Measurements from ENCODE around the gene LILRB3.
"Not testable (repeated sequence)": the region's sequence is repeated elsewhere in the genome, so short reads cannot be mapped to it uniquely, and the experiment has no call there.

- TF ChIP-seq EZH2 (IDR thresholded peaks at IDR 0.05); POLR2AphosphoS5 (IDR thresholded peaks at IDR 0.05; ENCODE audit: borderline replicate concordance, low read depth, low read length); FOXP2 (optimal IDR thresholded peaks at IDR 0.05; ENCODE audit: control extremely low read depth, extremely low read length, insufficient read depth): not testable (repeated sequence)
These were observed at the start of gene LILRB3 for GRCh38 chr19:54222474-54223276.
